Tibial nerve (tissue), 4 donors: ENCODE data around the gene TMEM123. TPM values are rescaled to one million over a fixed set of nuclear protein-coding genes. Genes with fewer than 3 reads are reported as not detected.

Source experiments
- DNase-seq, 2 donors: peaks; one replicate each; pipeline ENCODE4 v3.0.0-alpha.2; 2019; ENCODE audit warnings: low spot score in 2 of 2
- H3K27ac ChIP-seq, 4 donors: fragments of 200-600 bp; sonication (generic) in 3 of 4; one replicate each; pipeline ENCODE4 v1.5.1; 2017 to 2019; ENCODE audit warnings: mild to moderate bottlenecking in 1 of 4
- H3K27me3 ChIP-seq, 2 donors: fragments of 200-600 bp; sonication (generic) in 1 of 2; one replicate each; pipeline versions ENCODE4 v1.5.1 to v1.6.0; 2017 to 2019
- H3K36me3 ChIP-seq, 3 donors: fragments of 200-600 bp; sonication (generic); one replicate each; pipeline ENCODE4 v1.5.1; 2018 to 2019
- H3K4me1 ChIP-seq, 4 donors: fragments of 200-600 bp; sonication (generic) in 3 of 4; one replicate each; pipeline ENCODE4 v1.5.1; 2017 to 2019
- H3K4me3 ChIP-seq, 4 donors: fragments of 200-600 bp; sonication (generic) in 3 of 4; one replicate each; pipeline ENCODE4 v1.5.1; 2017 to 2019; ENCODE audit warnings: mild to moderate bottlenecking in 1 of 4, moderate library complexity in 1 of 4
- H3K9me3 ChIP-seq, 4 donors: fragments of 200-600 bp; sonication (generic) in 3 of 4; one replicate each; pipeline ENCODE4 v1.5.1; 2017 to 2019
- CTCF ChIP-seq, 5 experiments: fragments of 200-600 bp in 3 of 5; fragments of 450-650 bp in 2 of 5; sonication (generic) in 3 of 5; IDR thresholded peaks; one replicate each; pipeline ENCODE4 v1.5.1; 2016 to 2019; ENCODE audit warnings: antibody characterized with exemption in 5 of 5, mild to moderate bottlenecking in 3 of 5, moderate library complexity in 2 of 5
- EP300 ChIP-seq, 2 donors: sonication (generic); formaldehyde crosslinking; IDR thresholded peaks; one replicate each; pipeline ENCODE4 v1.6.1; 2017; ENCODE audit warnings: antibody characterized with exemption in 2 of 2, mild to moderate bottlenecking in 1 of 2
- POLR2A ChIP-seq, 2 donors: fragments of 450-650 bp; IDR thresholded peaks; one replicate each; pipeline ENCODE4 v1.6.1; 2017; ENCODE audit warnings: antibody characterized with exemption in 2 of 2, mild to moderate bottlenecking in 2 of 2, moderate library complexity in 2 of 2
- WGBS, 2 donors: methylation state at CpG; one replicate each; pipeline ENCODE4 v1.1.5; 2018; 5-methylcytosine and 5-hydroxymethylcytosine counted together
- total RNA-seq, 4 donors: library from RNA; depleted of rRNA; stranded (reverse); fragments of >200 nt; gene quantifications; one replicate each; pipeline ENCODE4 v1.1.0, GENCODE V29; 2016

The TMEM123 gene
- total RNA-seq, 4 donors from 2014 or later: 145 to 196 (median 181) TPM

- TF ChIP-seq POLR2A (IDR thresholded peaks at IDR 0.05): no peak
- no peak for TF ChIP-seq CTCF (IDR thresholded peaks at IDR 0.05)
- no peak for TF ChIP-seq EP300 (IDR thresholded peaks at IDR 0.05)
- H3K9me3 ChIP-seq: no peaks in the 10 kb centered on the region
- 90 to 92% methylated on average over 4 of the region's 4 CpGs for WGBS, 2 donors
Observed at GRCh38 chr11:102462610-102463009, 10.0 kb upstream of the TMEM123 start.

GRCh38 chr11:102459393-102459792, 6.8 kb upstream of the TMEM123 start:
- Histone ChIP-seq H3K27ac (no peak overlapping the region), H3K36me3 (no peaks in the 10 kb centered on the region), H3K27me3 (no peaks in the 10 kb centered on the region), H3K9me3 (no peaks in the 10 kb centered on the region), H3K4me3 (no peak overlapping the region), H3K4me1 (peaks cover 0 to 18% (median 0%) of the 10 kb centered on the region in 4 donors)
- DNase-seq: no peak
- TF ChIP-seq EP300 (IDR thresholded peaks at IDR 0.05) (no peak), POLR2A (IDR thresholded peaks at IDR 0.05) (no peak), CTCF (IDR thresholded peaks at IDR 0.05) (no peak)

More at GRCh38 chr11:102462610-102463009, 10.0 kb upstream of the TMEM123 start:
- Histone ChIP-seq H3K36me3 (no peaks in the 10 kb centered on the region), H3K4me3 (no peak overlapping the region), H3K27me3 (no peaks in the 10 kb centered on the region), H3K4me1 (peaks cover 0 to 23% (median 2%) of the 10 kb centered on the region in 4 donors), H3K27ac (no peak overlapping the region)
- no peak for DNase-seq

DNA sequence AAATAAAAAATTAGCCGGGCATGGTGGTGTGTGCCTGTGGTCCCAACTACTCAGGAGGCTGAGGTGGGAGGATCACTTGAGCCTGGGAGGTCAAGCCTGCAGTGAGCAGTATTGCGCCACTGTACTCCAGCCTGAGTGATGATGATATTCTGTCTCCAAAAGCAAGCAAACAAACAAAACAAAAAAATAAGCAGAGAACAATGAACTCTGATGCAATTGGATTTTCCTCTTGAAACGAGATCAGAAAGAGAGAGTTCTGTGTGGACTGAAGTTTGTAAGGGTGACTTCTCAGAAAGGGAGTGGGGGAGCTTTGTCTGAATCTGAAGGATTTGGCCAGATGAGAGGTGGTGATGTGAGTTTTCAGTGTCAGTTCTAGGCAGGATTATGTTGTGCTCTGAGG, 6.0 kb upstream of the TMEM123 start:
- 76 to 83% methylated on average over 3 of the region's 3 CpGs for WGBS, 2 donors
- Histone ChIP-seq H3K27me3 (no peaks in the 10 kb centered on the region), H3K4me3 (no peak overlapping the region), H3K4me1 (peaks cover 0 to 25% (median 2%) of the 10 kb centered on the region in 4 donors), H3K9me3 (no peaks in the 10 kb centered on the region), H3K36me3 (no peaks in the 10 kb centered on the region), H3K27ac (peak overlapping the region in 2 of 4 donors; percentile 13 to 59)
- no peak for TF ChIP-seq POLR2A (IDR thresholded peaks at IDR 0.05)
- no peak for TF ChIP-seq EP300 (IDR thresholded peaks at IDR 0.05)
- TF ChIP-seq CTCF (IDR thresholded peaks at IDR 0.05): no peak
- no peak for DNase-seq

DNA sequence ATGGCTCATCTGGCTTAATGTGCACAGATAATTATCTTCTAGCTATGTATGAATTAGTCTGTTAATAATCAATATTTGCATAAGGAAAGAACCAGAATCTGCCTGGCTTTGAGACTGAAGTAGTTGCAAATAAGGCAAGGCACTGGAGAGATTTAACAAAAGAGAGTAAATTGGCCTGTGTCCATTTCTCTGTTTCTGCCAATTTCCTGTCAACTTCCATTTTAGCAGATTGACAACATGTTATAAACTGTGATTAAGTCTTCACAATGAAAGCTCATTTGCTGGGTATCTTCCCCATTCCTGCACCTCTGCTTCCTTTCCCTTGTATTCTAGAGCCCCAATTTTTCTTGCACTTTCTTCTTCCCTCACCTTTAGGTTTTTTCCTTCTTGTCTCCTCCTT, 5.3 kb upstream of the TMEM123 start:
- H3K4me3 ChIP-seq: no peak overlapping the region
- peak overlapping the region in 2 of 4 donors; percentile 10 to 59 for H3K27ac ChIP-seq
- no peaks in the 10 kb centered on the region for H3K9me3 ChIP-seq
- H3K27me3 ChIP-seq: no peaks in the 10 kb centered on the region
- H3K4me1 ChIP-seq: peaks cover 0 to 29% (median 4%) of the 10 kb centered on the region in 4 donors
- no peak for DNase-seq
- no peaks in the 10 kb centered on the region for H3K36me3 ChIP-seq
- TF ChIP-seq POLR2A (IDR thresholded peaks at IDR 0.05) (no peak), CTCF (IDR thresholded peaks at IDR 0.05) (no peak), EP300 (IDR thresholded peaks at IDR 0.05) (no peak)

GRCh38 chr11:102457056-102457677, 4.6 kb upstream of the TMEM123 start:
- 63 to 71% methylated on average over 3 of the region's 3 CpGs for WGBS, 2 donors
- no peaks in the 10 kb centered on the region for H3K36me3 ChIP-seq
- H3K27me3 ChIP-seq: no peaks in the 10 kb centered on the region
- H3K9me3 ChIP-seq: no peaks in the 10 kb centered on the region
- no peak for TF ChIP-seq POLR2A (IDR thresholded peaks at IDR 0.05)
- TF ChIP-seq EP300 (IDR thresholded peaks at IDR 0.05): no peak
- TF ChIP-seq CTCF (IDR thresholded peaks at IDR 0.05): no peak
- DNase-seq: no peak
- H3K27ac ChIP-seq: peak overlapping the region in 2 of 4 donors; percentile 10 to 59
- H3K4me3 ChIP-seq: no peak overlapping the region
- H3K4me1 ChIP-seq: peaks cover 0 to 29% (median 4%) of the 10 kb centered on the region in 4 donors
